HG03159 (cell line): ENCODE data around the gene NELL2.

Experiments used
- ATAC-seq: cut with Tn5 transposase; IDR thresholded peaks from one replicate; pipeline ENCODE4 v1.9.1; 2021; ENCODE audit warnings: mild to moderate bottlenecking, moderate library complexity; ENCODE audit not compliant: unreplicated experiment

The NELL2 gene

DNA sequence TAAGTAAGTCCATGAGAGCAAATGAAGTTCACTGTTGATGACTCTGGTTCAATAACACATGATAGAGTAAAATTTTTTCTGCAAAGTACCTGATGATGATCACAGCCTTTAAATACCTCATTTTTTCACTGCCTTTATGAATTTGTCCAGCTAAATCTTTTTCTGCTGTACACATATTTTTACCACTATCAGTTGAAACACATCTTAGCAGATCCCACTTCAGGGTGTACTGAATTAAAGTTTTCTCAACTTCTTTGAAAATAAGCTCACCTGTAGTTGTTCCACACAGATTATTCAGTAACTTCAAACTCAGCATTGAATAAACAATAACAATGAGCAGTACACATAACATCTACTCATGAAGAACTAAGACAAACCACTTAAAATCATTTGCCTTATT, 385.9 kb downstream of the NELL2 start:
- ATAC-seq: no peak

DNA sequence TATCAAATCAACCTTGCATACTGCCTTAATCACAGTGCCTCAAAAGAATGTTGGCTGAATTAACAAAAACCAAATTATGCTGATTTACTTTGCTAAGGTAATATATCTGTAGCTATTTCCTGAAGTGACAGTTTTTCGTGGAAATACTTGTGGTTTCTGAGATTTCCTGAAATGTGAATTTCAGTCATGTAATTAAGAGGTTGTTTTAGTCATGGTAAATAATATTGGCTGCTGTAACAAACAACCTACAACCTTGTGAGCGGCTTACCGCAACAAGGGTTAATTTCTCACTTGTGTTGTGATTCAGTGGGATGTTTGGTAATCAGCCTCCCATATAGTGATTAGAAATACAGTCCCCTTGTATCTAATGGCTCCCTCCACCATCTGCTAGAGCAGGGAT, 387.9 kb downstream of the NELL2 start:
- no peak for ATAC-seq

DNA sequence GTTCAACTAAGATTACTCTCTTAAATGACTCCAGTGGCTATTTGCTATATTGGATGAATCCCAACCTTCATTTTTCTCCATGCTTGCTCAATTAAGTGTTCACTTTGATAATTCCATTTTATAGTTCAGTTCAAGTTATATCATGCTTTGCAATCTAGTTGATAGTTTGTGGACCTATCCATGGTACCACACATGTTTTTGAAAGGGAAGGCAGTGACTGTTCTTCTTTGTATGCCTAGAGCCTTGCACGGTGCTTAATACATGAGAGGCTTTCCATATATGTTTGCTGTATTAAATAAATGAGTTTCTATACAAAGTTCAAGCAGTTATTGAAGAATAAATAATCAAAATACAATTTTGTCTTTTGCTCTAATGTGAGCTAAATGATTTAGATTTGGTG, 391.3 kb downstream of the NELL2 start:
- no peak for ATAC-seq

DNA sequence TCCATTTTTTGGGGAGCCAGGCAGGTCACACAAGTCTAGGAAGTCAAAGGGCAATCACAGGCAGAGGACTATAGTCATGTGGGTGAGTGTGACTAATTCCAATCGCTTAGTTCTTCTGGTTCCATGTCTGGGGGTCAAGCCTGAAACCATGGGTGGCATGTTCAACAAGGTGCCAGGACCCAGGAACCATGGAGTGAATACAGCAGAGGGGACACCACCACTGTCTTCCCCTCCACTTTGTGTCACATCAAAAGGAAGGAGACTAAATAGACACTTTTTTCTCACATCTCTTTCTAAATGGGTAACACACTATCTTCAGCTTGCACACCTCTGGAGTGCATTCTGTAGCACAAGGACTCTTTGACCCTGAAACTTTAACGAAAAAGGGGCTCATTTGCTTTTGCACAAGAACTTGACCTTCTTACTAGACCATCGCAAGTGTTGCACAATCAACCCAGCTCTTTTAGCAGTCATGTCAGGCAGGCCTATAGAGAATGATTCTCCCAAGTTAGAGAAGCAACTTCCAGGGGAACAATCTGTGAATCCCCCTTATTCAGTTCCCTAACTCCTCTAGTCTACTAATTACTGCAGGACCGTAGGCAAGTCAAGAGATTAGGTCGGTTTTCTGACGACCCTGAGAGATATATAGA, 398.7 kb downstream of the NELL2 start:
- ATAC-seq: no peak

DNA sequence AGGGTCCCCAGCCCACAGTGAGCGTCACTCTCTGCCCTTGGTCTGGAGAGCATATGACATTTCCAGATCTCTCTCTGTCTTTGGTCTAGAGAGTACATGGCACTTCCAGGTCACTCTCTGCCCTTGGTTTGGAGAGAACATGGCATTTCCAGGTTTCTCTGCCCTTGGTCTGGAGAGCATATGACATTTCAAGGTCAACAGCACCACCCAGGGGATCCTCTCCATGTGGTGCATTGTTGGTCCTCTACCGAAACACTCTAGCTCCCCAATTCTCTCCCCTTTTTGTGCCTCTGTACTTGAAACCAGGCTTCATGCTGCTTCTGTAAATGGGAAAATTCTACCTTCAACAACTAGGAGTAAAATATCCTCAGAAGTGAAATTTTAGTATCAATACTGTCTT, 399.4 kb downstream of the NELL2 start:
- ATAC-seq: no peak

DNA sequence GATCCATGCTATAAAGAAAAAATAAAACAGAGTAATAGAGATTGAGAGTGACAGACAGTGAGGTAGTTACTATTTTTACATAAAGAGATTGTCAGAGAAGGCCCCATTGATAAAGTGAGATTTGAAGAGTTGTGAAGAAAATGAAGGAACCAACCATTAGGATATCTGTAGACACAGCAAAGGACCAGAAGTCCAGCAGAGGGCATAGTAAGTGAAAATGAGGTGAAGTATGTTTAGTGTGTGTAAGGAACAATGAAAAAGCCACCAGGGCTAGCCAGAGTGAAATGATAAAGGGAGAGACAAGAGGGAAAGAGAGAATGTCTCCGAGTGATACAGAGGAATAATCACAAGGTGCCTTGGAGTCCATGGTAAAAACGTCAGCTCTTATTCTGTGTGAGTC, 411.0 kb downstream of the NELL2 start:
- no peak for ATAC-seq

DNA sequence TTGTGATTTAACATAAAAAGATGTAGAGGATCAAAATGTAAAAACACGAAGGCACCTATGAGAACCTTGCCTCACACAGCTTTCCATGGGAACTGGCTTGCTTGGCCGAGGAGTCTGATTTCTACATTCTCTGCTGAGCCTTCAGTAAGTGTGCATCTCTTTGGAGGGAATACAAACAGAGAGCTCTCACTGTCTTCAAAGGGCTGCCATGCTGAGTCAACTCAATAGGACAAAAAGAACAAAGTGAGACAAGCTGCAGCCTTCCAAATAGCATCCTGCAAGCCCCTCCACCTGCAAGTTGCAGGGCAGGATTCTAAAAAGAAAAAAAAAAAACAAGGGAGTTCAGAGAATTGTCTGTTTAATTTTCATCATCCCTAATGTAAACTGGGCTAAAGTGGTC, 411.9 kb downstream of the NELL2 start:
- ATAC-seq: no peak

DNA sequence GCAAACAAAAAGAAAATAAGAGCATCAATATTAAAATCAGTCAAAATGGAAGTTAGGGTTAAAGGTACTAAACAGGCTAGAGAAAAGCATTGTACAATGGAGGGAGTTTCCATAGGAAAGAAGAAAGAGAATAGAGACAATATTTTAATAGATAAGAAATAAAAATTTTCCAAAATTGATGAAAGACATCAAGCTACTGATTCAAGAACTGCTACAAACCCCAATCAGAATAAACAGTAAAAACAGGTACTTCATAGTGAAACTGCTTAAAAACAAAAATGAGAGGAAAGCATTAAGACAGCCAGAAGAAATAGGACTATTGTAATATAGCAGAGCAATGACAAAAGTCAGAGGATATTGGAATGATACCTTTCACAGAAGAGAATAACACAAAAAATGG, 413.4 kb downstream of the NELL2 start:
- no peak for ATAC-seq

DNA sequence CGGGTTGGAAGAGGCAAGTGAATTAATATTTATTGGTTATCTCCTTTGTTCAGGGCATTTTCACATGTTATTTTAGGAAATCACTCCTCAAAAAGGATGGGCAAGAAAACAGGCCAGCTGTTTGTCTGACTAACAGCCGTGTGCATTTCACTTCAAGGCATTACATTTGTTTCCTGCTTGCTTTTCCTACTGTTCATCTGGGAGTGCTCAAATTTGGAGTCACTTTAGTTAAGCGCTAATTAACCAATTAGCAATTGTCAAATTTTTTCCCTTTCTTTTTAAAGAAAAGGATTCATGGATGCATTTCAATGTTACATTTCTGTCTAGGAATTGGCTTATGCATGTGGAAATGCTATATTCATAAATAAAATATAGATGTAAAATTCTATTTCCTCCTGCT, 415.9 kb downstream of the NELL2 start:
- ATAC-seq: no peak

DNA sequence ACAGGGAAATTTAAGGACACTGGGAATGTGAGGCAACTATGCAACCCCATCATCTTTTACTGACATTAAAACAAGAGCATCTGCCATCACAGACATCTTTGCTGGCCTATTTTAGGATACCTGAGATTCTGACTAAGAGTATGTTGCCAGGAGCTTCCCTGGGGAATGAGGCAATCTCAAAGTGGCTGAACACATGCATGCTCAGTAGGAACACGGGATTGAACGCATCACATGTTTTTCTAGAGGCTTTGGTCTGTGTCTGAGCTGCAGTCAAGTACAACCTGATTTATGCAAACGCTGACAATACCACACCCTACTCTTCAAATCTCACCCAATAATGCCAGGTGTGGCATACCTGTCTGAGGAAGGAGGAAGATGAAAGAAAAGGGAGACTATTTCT, 416.5 kb downstream of the NELL2 start:
- no peak for ATAC-seq
